OCI-M2 (cell line): Measurements from ENCODE around the gene AKR1D1.
"Not testable (repeated sequence)": the region's sequence is repeated elsewhere in the genome, so short reads cannot be mapped to it uniquely, and the experiment has no call there.

Experiments used
- DNase-seq: peaks from one replicate; lab custom pipeline; 2025; ENCODE audit not compliant: unreplicated experiment; lab: John Stamatoyannopoulos, UW

Gene AKR1D1

DNA sequence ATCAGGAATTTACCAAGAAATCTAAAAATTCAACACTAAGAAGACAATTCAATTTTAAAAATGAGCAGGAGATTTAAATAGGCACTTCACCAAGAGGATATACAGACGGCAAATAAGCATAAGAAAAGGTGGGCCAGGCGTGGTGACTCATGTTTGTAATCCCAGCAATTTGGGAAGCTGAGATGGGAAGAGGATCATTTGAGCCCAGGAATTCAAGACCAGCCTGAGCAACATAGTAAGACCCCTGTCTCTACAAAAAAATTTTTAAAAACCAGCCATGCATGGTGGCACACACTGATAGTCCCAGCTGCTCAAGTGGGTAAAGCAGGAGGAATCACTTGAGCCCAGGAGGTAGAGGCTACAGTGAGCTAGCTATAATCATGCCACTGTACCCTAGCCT lies 3.5 kb upstream of the AKR1D1 start:
- DNase-seq, result no peak

- no peak for DNase-seq
Measured at GRCh38 chr7:138074121-138074520, 2.1 kb upstream of the AKR1D1 start.

GRCh38 chr7:138074540-138074939 lies 1.7 kb upstream of the AKR1D1 start:
- DNase-seq, result no peak

DNA sequence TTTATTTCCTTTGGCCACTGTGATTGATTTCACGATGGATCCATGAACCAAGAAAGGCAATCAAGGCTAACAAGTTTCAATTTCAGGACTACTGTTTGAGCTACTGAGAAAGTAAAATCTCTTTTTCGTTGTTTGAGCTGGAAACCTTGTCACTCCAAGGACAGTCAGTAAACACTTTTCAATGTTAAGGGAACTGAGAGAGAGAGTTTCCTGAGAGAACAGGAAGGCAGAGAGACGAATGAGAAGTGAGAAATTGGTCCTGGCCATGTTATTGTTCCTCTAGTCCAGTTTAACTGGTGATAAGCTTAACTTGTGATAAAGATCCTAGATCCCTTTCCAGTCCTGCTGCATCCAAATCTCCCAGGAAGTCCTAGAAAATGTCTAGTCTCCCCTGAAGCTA lies 909 bp upstream of the AKR1D1 start:
- no peak for DNase-seq

- not testable (repeated sequence) for DNase-seq
Measured at GRCh38 chr7:138075786-138076185, 473 bp upstream of the AKR1D1 start.

DNA sequence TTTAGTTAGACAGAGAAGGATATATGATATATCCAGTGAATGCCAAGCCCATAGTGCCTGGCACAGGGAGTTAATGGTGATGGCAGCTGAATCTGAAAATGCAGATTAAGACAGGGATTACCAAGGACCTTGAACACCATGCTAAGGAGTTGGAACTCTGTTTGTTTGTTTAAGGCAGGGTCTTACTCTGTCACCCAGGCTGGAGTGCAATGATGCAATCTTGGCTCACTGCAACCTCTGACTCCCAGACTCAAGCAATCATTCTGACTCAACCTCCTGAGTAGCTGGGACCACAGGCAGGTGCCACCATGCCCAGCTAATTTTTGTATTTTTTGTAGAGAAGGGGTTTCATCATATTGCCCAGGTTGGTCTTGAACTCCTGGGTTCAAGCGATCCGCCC lies 1.6 kb downstream of the AKR1D1 start:
- DNase-seq, result no peak

GRCh38 chr7:138079137-138079536 lies 2.9 kb downstream of the AKR1D1 start:
- DNase-seq, result no peak

GRCh38 chr7:138081868-138082267 lies 5.6 kb downstream of the AKR1D1 start:
- DNase-seq, result no peak

DNA sequence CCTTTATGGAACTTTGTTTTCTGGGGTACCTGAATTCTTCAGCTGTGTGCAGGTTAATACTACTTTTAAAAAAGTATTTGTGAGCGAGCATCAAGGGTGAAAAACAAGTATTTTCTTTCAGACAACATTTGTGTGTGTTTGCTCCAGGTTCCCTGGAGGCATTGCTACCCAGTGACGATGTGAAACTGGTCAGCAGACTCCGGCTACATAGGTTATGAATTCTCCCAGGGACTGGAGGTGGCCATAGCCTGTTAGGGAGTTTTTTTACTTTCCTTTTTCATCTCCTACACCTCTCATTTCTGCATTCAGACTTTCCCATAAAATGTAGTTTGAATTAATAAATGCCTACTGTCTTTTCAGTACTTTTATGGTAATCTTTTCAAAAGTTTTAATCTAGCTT lies 7.6 kb downstream of the AKR1D1 start:
- DNase-seq, result no peak

- no peak for DNase-seq
Measured at GRCh38 chr7:138086563-138087270, 10.5 kb downstream of the AKR1D1 start.

- DNase-seq, result no peak
Measured at GRCh38 chr7:138089080-138089901, 13.0 kb downstream of the AKR1D1 start.

- no peak for DNase-seq
Measured at GRCh38 chr7:138091032-138091431, 14.8 kb downstream of the AKR1D1 start.

GRCh38 chr7:138091840-138092239 lies 15.6 kb downstream of the AKR1D1 start:
- DNase-seq, result not testable (repeated sequence)

- DNase-seq, result no peak
Measured at GRCh38 chr7:138092486-138093028, 16.3 kb downstream of the AKR1D1 start.

GRCh38 chr7:138095972-138096935 lies 20.0 kb downstream of the AKR1D1 start:
- no peak for DNase-seq

- no peak for DNase-seq
Measured at GRCh38 chr7:138097064-138097741, 20.9 kb downstream of the AKR1D1 start.

- DNase-seq, result no peak
Measured at GRCh38 chr7:138099813-138100212, 23.6 kb downstream of the AKR1D1 start.

- no peak for DNase-seq
Measured at GRCh38 chr7:138105221-138105620, 29.0 kb downstream of the AKR1D1 start.

- DNase-seq, result no peak
Measured at GRCh38 chr7:138115047-138115446, 38.8 kb downstream of the AKR1D1 start.

- no peak for DNase-seq
Measured at GRCh38 chr7:138116141-138116540, 39.9 kb downstream of the AKR1D1 start.
